Stomach (tissue), 4 donors: ENCODE results near the gene DDAH1.

Experiments used
- EP300 ChIP-seq: sonication (generic); formaldehyde crosslinking; IDR thresholded peaks from one replicate; pipeline ENCODE4 v1.6.1; 2017; ENCODE audit warnings: antibody characterized with exemption
- POLR2AphosphoS5 ChIP-seq, 3 donors: sonication (generic); formaldehyde crosslinking; IDR thresholded peaks; one replicate each; pipeline ENCODE4 v1.6.1; 2016; ENCODE audit warnings: antibody characterized with exemption in 3 of 3

DNA sequence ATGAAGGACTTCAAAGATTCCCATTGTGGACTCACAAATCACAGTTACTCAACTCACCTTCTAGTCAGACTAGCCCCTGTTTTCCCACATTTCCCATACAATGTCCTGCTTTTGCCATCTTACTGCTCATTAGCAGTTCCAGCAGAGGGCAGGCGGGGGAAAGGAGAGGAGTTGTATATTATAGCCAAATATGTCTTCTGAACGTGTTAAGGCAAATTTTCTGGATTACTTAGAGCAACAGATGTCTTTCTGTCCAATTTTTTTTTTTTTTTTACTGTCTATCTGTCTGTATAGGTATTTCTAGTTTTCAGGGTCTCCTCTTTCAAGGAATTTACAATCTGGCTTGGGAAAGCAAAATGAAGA lies 29.9 kb upstream of the DDAH1 start:
- no peak for TF ChIP-seq POLR2AphosphoS5 (IDR thresholded peaks at IDR 0.05)
- no peak for TF ChIP-seq EP300
